Cerebellar nuclear complex (tissue), 1 donor: Measurements from ENCODE around the gene JARID2.
A peak's percentile ranks its signal among the peaks of the same experiment; 100 is the strongest.

Experiments
- DNase-seq, 2 experiments: peaks; one replicate each; lab custom pipeline; 2025; lab: John Stamatoyannopoulos, UW

Gene JARID2

DNA sequence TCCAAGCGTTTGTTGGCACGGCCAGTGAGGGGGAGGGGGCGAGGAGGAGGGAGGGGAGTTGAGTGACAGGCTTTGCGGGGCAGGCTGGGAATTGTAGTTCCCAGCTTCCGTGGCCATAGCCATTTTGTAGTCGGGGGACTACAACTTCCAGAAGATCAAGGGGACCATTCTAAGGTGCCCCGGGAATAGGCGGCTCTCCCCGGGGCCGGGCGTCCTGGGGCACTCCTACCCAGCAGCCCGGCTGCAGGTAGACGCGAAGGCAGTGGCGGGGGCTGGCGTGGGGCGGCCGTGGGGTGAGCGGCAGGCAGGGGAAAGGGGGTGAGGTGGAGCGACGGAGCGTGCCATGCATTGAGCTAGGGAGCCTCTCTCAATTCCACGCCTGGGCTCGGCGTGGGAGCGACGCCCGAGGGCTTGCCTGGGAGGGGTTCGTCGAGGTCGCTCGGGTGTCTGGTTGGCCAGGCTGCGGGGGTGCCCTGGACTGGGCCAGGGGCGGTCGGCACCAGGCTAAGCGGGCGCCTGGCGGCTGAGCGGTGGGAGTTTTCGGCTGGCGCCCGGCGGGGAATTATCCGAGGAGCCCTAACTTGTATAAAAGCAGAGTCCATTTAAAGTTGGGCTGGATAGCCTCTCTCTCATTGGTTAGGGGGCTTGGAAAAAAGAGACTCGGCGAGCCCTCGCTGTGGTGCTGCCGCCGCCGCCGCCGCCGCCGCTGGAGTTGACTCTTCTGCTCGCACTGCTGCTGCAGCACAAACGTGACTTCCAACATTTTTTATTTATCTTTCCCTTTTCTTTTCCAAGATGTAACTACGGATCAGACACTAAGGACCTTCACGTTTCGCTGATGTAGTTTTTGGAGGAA, at the start of gene JARID2:
TSS of gene JARID2 (plus strand) at position 709 of the 856 bp plus-strand sequence. CDS start 471 bp downstream, outside the sequence.
- peak; percentile 87 to 88 for DNase-seq

GRCh38 chr6:15200087-15200486, 45.8 kb upstream of the JARID2 start:
- DNase-seq, result no peak

GRCh38 chr6:15205321-15205720, 40.5 kb upstream of the JARID2 start:
- DNase-seq, result no peak

GRCh38 chr6:15206887-15207286, 39.0 kb upstream of the JARID2 start:
- DNase-seq, result no peak

DNA sequence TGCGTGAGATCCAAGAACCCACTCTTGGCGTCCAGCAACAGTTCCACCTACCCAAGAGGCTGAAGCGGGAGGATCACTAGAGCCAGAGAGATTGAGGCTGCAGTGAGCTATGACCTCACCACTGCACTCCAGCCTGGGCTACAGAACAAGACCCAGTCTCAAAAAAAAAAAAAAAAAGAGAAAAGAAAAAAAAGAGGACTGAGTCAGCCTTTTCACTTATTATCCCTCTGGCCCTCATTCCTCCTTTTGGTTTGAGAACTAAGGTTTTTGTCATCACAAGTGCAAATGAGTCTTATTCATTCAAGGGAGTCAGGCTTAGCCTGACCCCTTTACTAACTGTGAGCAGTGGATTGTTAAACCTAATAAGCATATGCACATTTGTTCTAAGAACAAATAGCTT, 37.9 kb upstream of the JARID2 start:
- DNase-seq, result no peak

DNA sequence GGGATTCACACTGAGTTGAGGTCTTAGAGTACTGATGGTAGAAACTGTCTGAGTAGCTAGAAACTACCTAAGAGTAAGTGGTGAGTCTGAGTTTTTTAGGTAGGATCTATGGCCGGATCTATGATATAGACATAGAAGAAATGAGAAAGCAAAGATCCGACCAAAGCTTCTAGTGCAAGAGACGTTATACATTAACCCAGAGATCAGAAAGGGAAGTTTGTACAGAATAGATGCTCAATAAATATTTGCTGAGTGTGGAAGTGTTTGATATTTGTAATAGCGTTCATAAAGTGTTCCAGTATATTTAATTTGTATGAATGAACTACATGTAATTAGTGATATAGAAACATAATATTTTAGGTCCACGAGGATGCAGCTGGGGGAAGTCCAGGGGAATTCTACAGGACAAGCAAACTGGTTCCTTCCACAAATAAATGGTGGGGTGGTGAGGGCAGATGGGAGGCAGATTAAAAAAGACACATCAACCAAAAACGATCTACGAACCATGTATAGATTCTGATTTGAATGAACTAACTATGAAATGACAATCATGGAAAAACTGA, 31.9 kb upstream of the JARID2 start:
- no peak for DNase-seq

DNA sequence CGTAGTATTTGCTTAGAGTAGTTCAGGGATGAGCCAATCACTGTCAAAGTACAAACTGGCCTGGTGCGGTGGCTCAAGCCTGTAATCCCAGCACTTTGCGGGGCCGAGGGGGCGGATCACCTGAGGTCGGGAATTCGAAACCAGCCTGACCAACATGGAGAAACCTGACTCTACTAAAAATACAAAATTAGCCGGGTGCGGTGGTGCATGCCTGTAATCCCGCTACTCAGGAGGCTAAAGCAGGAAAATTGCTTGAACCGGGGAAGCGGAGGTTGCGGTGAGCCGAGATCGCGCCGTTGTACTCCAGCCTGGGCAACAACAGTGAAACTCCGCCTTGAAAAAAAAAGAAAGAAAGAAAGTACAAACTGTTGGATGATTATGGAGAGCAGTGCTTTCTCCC, 27.5 kb upstream of the JARID2 start:
- no peak for DNase-seq

DNA sequence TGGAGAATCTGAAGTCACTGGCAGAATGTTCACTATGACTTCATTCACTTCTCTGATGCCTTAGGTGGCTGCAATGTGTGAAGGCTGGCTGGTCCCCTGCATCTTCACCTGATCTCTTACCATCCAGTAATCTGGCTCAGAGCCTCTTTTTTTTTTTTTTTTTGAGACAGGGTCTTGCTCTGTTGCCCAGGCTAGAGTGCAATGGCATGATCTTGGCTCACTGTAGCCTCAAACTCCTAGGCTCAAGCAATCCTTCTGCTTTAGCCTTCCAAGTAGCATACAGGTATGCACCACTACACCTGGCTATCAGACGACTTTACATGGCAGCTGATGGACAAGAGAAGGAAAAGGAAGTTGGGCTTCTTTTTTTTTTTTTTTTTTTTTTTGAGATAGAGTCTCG, 25.8 kb upstream of the JARID2 start:
- DNase-seq, result no peak

- no peak for DNase-seq
Observed at GRCh38 chr6:15227827-15228318, 18.0 kb upstream of the JARID2 start.

DNA sequence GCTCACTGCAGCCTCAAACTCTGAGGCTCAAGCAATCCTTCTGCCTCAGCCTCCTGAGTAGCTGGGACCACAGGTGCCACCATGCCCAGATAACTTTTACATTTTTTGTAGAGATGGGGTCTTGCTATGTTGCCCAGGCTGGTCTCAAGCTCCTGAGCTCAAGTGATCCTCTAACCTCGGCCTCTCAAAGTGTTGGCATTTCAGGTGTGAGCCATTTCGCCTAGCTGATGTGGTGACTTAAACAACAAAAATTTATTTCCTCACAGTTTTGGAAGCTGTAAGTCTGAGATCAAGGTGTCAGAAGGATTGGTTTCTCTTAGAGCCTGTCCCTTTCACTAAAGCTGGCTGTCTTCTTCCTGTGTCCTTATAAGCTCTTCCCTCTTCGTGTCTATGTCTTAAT, 15.0 kb upstream of the JARID2 start:
- DNase-seq, result no peak

DNA sequence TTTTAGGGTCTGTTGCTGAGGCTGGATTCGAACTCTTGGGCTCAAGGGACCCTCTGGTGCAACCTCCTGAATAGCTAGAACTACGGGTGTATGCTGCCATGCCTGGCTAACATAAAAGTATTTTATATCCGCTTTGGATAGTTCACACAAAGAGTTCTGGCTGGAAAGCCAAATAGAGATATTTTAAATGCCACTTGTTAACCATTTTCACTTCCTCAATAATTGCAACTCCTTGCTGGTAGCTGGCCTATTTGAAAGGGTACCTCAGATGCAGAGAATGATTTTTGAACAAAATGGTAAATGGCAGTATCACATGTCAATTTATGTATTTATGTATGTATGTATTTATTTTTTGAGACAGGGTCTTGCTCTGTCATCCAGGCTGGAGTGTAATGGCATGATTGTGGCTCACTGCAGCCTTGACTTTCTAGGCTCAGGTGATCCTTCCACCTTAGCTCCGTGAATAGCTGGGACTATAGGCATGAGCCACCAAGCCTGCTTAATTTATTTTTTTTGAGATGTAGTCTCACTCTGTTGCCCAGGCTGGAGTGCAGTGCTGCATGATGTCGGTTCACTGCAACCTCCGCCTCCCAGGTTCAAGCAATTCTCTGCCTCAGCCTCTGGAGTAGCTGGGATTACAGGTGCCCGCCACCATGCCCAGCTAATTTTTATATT, 12.9 kb upstream of the JARID2 start:
- no peak for DNase-seq

DNA sequence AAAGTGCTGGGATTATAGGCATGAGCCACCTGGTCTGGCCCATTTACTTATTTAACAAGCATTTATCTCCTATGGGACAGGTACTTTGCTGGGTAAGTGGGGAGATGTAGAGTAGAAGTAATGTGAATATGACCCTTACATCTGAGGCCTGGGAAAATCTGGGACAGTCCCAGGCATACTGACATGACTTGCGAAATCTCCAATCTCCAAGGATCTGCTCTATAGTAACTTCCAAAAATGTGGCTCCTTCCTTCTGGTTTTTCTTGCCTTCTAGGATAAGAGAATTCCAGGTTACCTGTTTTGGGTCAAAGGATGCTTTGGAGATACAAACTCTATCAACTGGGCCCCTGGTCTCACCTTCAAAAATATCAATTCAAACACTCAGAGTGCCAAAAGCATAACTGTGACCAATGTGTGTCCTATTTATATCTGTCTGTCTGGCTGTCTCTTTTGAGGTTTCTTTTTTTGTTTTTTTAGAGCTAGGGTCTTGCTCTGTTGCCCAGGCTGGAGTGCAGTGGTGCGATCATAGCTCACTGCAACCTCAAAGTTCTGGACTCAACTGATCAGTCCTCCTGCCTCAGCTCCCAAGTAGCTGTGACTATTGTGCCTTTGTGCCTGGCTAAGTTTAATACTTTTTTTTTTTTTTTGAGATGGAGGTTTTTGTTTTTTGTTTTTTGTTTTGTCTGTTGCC, 11.7 kb upstream of the JARID2 start:
- no peak for DNase-seq

DNA sequence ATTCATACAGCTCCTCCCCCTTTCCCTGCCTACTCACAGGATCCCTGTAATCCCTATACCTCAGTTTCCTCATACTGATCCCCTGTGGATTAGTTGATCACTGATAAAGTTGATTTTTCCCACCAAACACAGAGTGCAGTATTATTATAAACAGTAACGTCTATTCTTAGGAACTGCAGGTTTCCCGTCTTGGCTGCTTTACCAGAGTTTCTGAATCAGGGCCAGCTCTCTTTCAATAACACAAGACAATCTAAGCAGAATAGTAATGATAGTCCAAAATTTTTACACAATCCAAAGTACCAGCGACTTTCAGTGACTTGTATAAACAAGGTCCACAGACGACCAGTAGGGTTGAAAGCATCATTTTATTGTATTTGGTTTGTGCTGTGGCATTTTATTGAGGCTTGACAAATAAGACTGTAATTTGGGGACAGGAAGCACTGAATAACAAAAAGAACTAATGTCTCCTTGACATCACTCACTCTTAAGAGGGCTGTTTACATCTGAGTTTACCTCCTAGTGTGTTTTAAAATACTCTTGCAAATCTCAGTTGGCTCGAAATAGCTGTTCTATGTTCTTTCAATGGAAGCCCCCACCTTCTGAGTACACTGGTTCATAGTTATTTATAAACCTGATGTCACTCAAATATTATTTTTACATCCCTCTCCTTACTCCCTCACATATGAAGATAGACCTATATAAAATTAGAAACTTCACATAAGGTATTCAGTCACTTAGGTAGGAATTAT, 6.1 kb upstream of the JARID2 start:
- no peak for DNase-seq

DNA sequence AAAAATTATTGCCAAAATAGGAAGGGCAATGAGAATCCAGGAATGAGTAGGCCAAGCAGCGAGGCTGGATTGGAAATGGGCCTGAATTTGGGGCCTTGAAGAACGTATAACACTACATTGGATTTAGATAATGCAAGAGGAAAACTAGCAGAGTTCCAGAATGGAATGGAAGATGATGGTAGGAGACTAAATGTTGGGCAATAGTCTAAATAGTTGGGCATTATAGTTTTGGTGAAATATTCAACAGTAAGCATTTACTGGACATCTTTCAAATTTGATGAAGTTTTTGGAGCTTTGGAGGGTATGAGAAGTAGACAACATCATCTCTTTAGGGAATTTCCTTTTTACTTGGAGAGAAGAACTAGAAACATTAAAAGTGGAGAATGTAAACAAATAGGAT, 3.4 kb upstream of the JARID2 start:
- DNase-seq, result no peak

DNA sequence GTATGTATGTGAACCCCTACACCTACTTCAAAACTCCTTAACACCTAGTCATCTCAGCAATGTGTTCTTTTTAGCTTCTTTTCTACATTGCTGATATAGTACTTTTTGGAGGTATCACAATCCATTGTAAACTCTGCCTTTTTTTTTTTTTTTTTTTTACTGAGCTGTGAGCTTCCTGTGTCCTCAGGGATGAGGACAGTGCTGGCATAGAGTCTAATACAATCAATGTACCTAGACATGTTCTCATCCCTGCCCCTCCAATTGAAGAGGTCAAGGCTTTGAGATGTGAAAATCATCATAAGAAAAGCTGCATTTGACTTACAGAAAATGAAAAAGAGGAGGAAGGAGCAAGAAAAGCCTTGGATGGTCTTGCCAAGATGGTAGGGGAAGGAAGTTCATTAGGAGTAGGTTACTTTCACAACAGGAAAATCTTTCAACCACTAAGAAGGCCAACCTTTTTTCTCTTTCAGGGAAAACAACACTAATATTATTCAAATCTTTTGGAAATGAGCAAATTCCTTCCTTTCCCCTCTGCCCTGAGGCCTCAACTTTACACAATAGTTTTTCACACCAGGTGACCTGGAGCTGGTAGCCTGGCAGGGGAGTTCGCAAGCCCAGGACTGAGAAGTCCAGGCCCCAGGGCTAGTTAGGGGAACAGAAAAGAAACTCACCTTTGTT, 2.8 kb upstream of the JARID2 start:
- DNase-seq, result no peak

GRCh38 chr6:15243910-15244619, 1.8 kb upstream of the JARID2 start:
- no peak for DNase-seq

DNA sequence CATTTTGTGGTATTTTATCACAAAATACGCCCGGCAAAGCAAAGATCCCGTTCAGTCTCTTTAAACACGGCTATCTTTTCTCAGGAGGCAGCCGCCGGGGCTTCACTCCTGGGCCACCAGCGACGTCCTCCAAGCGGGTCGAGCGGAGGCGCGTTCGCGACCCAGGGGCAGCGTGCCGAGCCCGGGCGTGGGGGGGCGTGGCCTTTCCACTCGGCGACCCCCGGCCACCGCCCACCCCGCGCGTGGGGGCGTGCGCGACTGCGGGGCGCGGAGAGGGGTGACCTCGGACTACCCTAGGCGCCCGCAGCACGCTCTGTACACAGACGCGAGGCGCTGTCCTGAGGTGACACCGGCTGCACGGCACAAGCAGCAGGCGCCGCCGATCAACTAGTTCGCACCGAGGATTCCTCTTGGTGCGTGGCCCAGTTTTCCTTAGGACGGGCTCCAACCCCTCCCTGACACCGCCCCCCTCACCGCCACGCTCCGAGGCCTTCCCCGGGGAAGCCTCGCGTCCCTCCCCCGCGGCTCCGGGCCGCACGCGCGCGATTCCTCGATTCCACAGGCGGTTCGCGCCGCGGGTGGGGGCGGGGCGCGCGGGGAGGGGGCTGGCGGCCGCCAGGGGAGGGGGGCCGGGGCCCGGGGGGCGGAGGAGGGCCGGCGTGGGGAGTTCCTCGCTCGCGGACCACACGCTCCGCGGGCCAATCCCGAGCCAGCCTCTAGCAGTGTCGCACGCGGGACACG, 1.1 kb upstream of the JARID2 start:
- DNase-seq, result no peak

DNA sequence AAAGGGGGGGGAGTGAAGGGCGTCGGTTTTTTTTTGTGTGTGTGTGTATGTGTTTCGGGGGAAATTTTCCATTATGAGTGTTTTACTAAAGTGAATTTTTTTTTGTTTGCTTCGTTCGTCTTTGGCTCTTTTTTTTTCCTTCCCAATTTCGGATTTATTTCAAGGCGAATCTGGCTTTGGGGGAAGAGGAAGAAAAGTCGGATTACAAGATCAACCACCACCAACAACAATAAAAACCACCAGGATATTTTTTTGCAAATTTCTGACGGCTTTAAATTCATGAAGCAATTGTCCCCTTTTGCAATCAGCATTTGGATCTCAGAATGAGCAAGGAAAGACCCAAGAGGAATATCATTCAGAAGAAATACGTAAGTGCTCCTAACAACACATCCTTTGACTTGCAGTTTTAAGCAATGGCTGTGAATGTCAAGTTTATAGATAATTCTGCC, 372 bp downstream of the JARID2 start:
- no peak for DNase-seq

DNA sequence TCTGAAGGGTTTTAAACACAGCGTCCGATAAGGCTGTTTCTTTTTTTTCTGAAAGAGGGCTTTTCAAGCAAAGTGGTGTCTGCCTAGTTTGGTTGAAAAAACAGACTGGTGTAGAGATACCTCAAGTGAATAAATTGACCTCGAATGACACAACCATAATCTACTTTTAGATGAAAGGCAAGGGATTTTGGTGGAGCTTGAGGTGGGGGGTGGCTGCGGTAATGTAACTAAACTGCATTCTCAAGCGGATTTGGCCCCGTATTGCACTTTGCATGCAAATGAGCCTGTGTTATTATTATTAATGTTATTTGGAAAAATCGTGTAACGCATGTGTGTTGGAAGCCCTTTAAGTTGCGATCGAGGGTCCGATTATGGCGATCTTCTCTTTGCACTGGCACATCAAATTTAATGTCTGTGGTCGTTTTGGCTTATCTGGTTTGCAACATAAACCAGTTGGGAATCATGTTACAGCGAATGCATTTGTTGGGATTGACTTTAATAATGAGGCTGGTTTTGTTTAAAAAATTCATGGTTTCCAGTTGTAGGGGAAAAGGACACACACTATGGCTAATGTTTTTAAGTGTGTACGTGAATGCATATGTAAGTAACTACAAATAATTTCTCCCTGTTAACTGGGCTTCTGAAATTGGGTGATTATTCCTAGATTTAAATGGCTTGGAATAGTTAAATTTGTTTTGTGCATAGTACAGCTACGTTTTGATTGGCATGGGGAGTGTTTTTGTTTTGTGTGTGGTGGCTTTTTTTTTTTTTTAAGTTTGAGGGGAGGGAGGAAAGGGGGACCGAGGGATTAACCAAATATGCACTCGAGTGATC, 1.0 kb downstream of the JARID2 start:
- DNase-seq, result no peak
